CD14-positive monocyte (primary cell): ENCODE results near the gene TCF4. TPM values are rescaled to one million over a fixed set of nuclear protein-coding genes. Genes with fewer than 3 reads are reported as not detected.

Experiments used
- DNase-seq, 3 donors: peaks; one replicate each; pipeline ENCODE4 v3.0.0-alpha.2; 2011 to 2022
- H2AFZ ChIP-seq: 2 replicates; pipeline ENCODE4 v1.6.0; 2012; ENCODE audit warnings: mild to moderate bottlenecking, low read depth, low read length, inconsistent platforms; ENCODE audit not compliant: insufficient read depth, poor library complexity, severe bottlenecking
- H3K27ac ChIP-seq, 2 donors: 1 replicate in 1 of 2; 2 replicates in 1 of 2; pipeline ENCODE4 v1.5.1; 2012 to 2013; ENCODE audit warnings: low read length in 2 of 2, control low read depth in 1 of 2, inconsistent platforms in 1 of 2, low read depth in 1 of 2, mild to moderate bottlenecking in 1 of 2
- H3K27me3 ChIP-seq, 2 donors: one replicate each; pipeline versions ENCODE4 v1.6.0 to v1.6.1; 2011 to 2013; ENCODE audit warnings: low read length in 2 of 2; ENCODE audit not compliant: control insufficient read depth in 2 of 2, insufficient read depth in 2 of 2
- H3K36me3 ChIP-seq, 2 donors: replicated peaks in 1 of 2; 1 replicate in 1 of 2; 2 replicates in 1 of 2; pipeline versions ENCODE4 v1.5.1 to v1.6.1; 2012 to 2013; ENCODE audit warnings: low read length in 2 of 2, control low read depth in 1 of 2, inconsistent platforms in 1 of 2, mild to moderate bottlenecking in 1 of 2; ENCODE audit not compliant: insufficient read depth in 2 of 2, control insufficient read depth in 1 of 2
- H3K4me1 ChIP-seq, 2 donors: 1 replicate in 1 of 2; 2 replicates in 1 of 2; pipeline versions ENCODE4 v1.5.1 to v1.6.1; 2012 to 2013; ENCODE audit warnings: low read length in 2 of 2, control low read depth in 1 of 2, inconsistent platforms in 1 of 2, mild to moderate bottlenecking in 1 of 2, moderate library complexity in 1 of 2; ENCODE audit not compliant: insufficient read depth in 2 of 2, control insufficient read depth in 1 of 2
- H3K4me2 ChIP-seq: replicated peaks from 2 replicates; pipeline ENCODE3; 2012; ENCODE audit warnings: low read length, moderate library complexity, mild to moderate bottlenecking; ENCODE audit not compliant: poor library complexity, severe bottlenecking; ENCODE audit errors: extremely low read depth
- H3K4me3 ChIP-seq, 3 experiments: fragments of 200-600 bp in 1 of 3; sonication (generic) in 1 of 3; replicated peaks in 1 of 3; 1 replicate in 2 of 3; 2 replicates in 1 of 3; pipeline ENCODE4 v1.5.1; 2011 to 2013; ENCODE audit warnings: low read length in 3 of 3, mild to moderate bottlenecking in 3 of 3, control low read depth in 2 of 3, low read depth in 2 of 3, inconsistent platforms in 1 of 3, moderate library complexity in 1 of 3
- H3K79me2 ChIP-seq: 2 replicates; pipeline ENCODE4 v1.6.0; 2012; ENCODE audit warnings: mild to moderate bottlenecking, control low read depth, inconsistent platforms, low read length, moderate library complexity; ENCODE audit not compliant: insufficient read depth
- H3K9ac ChIP-seq: 2 replicates; pipeline ENCODE4 v1.6.0; 2017; ENCODE audit warnings: low read length, mild to moderate bottlenecking; ENCODE audit not compliant: insufficient read depth, poor library complexity, severe bottlenecking
- H3K9me3 ChIP-seq, 2 donors: replicated peaks in 1 of 2; 1 replicate in 1 of 2; 2 replicates in 1 of 2; pipeline versions ENCODE4 v1.5.1 to v1.6.1; 2012 to 2013; ENCODE audit warnings: low read length in 2 of 2, control low read depth in 1 of 2; ENCODE audit not compliant: control insufficient read depth in 1 of 2, insufficient read depth in 1 of 2
- H4K20me1 ChIP-seq: 2 replicates; pipeline ENCODE4 v1.6.0; 2012; ENCODE audit warnings: mild to moderate bottlenecking, low read length, control low read depth, moderate library complexity; ENCODE audit not compliant: insufficient read depth
- H3K27ac Mint-ChIP-seq, 7 donors: one replicate each; pipeline ENCODE4 v1.8.0; 2020; ENCODE audit warnings: mild to moderate bottlenecking in 7 of 7, mixed read lengths in 7 of 7, moderate library complexity in 6 of 7, inconsistent platforms in 2 of 7
- H3K27me3 Mint-ChIP-seq, 3 donors: one replicate each; pipeline ENCODE4 v1.8.0; 2021 to 2022; ENCODE audit warnings: low read depth in 3 of 3, mild to moderate bottlenecking in 3 of 3, mixed read lengths in 3 of 3, moderate library complexity in 3 of 3, inconsistent platforms in 1 of 3
- H3K36me3 Mint-ChIP-seq, 2 donors: one replicate each; pipeline ENCODE4 v1.8.0; 2020; ENCODE audit warnings: mixed read lengths in 2 of 2, inconsistent platforms in 1 of 2, mild to moderate bottlenecking in 1 of 2
- H3K4me1 Mint-ChIP-seq: one replicate; pipeline ENCODE4 v1.8.0; 2020; ENCODE audit warnings: mild to moderate bottlenecking, mixed read lengths
- H3K4me3 Mint-ChIP-seq, 2 donors: one replicate each; pipeline ENCODE4 v1.8.0; 2020; ENCODE audit warnings: mild to moderate bottlenecking in 2 of 2, mixed read lengths in 2 of 2, moderate library complexity in 1 of 2
- H3K9me3 Mint-ChIP-seq, 7 donors: one replicate each; pipeline ENCODE4 v1.8.0; 2020 to 2022; ENCODE audit warnings: mixed read lengths in 7 of 7, mild to moderate bottlenecking in 6 of 7, moderate library complexity in 6 of 7, inconsistent platforms in 2 of 7
- CTCF ChIP-seq: fragments of 200-600 bp; IDR thresholded peaks from one replicate; pipeline ENCODE4 v1.8.0; 2022; ENCODE audit warnings: antibody characterized with exemption, mild to moderate bottlenecking
- WGBS: methylation state at CpG from one replicate; pipeline ENCODE4 v1.1.5; 2013; ENCODE audit warnings: missing lambda C conversion rate; ENCODE audit not compliant: insufficient coverage; 5-methylcytosine and 5-hydroxymethylcytosine counted together
- intact Hi-C, 2 donors: fragments of 100-400 bp; cut with micrococcal nuclease; formaldehyde crosslinking; loops; one replicate each; pipeline versions ENCODE4 v1.15.0 to v1.15.1; 2023
- polyA plus RNA-seq, 3 donors: library from polyadenylated mRNA; depleted of rRNA in 1 of 3; unstranded in 2 of 3; stranded (reverse) in 1 of 3; fragments of 300-500 nt in 2 of 3; fragments of >200 nt in 1 of 3; fragmentation: Illumina TruSeq in 2 of 3; gene quantifications; 1 replicate in 2 of 3; 2 replicates in 1 of 3; pipeline ENCODE4 v1.2.3, GENCODE V29; 2012 to 2021

The TCF4 gene
- polyA plus RNA-seq, 3 donors, result 5.9 to 12.9 (median 10.7) TPM

DNA sequence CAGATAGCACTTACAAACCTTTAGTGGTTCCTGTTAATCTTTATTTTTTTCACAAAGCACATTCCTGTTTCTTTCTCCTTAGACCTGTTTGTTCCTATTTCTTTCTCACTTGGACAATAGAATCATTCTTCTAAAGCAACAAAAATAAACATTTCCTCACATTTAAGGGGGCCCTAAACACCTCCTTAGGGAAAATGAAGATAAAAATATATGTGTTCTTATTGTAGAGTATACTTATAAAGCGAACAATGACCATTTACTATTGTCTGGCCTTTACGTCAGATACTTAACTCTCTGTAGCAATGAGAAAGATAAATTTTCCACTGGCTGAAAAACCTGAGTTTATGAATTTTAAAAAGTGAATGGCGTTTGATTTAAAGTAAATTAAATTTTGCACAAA lies 234.6 kb downstream of the TCF4 start:
- DNase-seq, result no peak
- no peaks in the 10 kb centered on the region for H3K79me2 ChIP-seq
- peaks cover 0 to 3% of the 10 kb centered on the region in 2 donors for H3K9me3 ChIP-seq
- no peaks in the 10 kb centered on the region for H3K36me3 ChIP-seq
- H3K27me3 ChIP-seq, result no peaks in the 10 kb centered on the region
- H3K27ac ChIP-seq, result no peak overlapping the region
- no CpG with 5 or more reads among the region's 3 CpGs for WGBS
- Mint-ChIP-seq H3K4me3 (no peak overlapping the region), H3K4me1 (peaks cover 19% of the 10 kb centered on the region), H3K27ac (no peak overlapping the region), H3K9me3 (peaks cover 0 to 5% (median 3%) of the 10 kb centered on the region in 7 donors), H3K27me3 (no peaks in the 10 kb centered on the region), H3K36me3 (peaks cover 0 to 4% of the 10 kb centered on the region in 2 donors)
- no peaks in the 10 kb centered on the region for H4K20me1 ChIP-seq
- no peak overlapping the region for H3K4me3 ChIP-seq
- peaks cover 0 to 4% of the 10 kb centered on the region in 2 donors for H3K4me1 ChIP-seq
- no peak overlapping the region for H3K4me2 ChIP-seq
- H3K9ac ChIP-seq, result no peak overlapping the region
- intact Hi-C loops, result no loop called here
- H2AFZ ChIP-seq, result no peak overlapping the region
- TF ChIP-seq CTCF, result no peak

- H3K9me3 ChIP-seq, result no peaks in the 10 kb centered on the region
- no peak overlapping the region for H3K27ac Mint-ChIP-seq
- intact Hi-C loops, result no loop called here
Measured at GRCh38 chr18:55351980-55352714, 235.8 kb downstream of the TCF4 start.

More at GRCh38 chr18:55351980-55352714, 235.8 kb downstream of the TCF4 start:
- Histone ChIP-seq H3K4me3 (no peak overlapping the region), H4K20me1 (no peaks in the 10 kb centered on the region), H3K4me2 (no peak overlapping the region), H3K9ac (no peak overlapping the region), H3K36me3 (no peaks in the 10 kb centered on the region), H2AFZ (no peak overlapping the region), H3K27me3 (no peaks in the 10 kb centered on the region), H3K4me1 (peaks cover 0 to 4% of the 10 kb centered on the region in 2 donors), H3K27ac (no peak overlapping the region), H3K79me2 (no peaks in the 10 kb centered on the region)
- no peak overlapping the region for H3K4me3 Mint-ChIP-seq
- peaks cover 19% of the 10 kb centered on the region for H3K4me1 Mint-ChIP-seq
- H3K9me3 Mint-ChIP-seq, result no peaks in the 10 kb centered on the region
- no peak for TF ChIP-seq CTCF
- H3K36me3 Mint-ChIP-seq, result peaks cover 0 to 4% of the 10 kb centered on the region in 2 donors
- no peak for DNase-seq
- no peaks in the 10 kb centered on the region for H3K27me3 Mint-ChIP-seq
- WGBS, result no CpG with 5 or more reads among the region's 3 CpGs
